ENCODE data around the gene RPLP1.

Gene RPLP1

DNA sequence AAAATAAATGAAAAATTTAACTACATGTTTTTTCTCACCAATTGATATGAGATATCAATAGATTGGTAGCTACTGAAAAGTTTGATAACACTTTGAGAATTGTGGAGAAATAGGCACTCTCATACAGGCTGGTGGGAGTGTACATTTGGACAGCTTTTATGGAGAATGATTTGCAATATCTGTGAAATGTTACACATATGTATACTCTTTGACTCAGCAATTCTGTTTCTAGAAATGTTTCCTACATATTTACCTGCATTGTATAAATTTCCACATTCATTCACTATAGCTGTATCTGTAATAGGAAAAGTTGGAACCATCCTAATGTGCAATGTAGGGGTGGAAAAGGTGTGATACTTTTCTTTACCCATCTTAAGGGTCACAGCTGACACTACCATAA, 40.3 kb upstream of the RPLP1 start:
- no peak for DNase-seq (ENCODE audit: low read depth)
- no peak overlapping the region for H3K4me3 ChIP-seq (ENCODE audit: low read length)
- TF ChIP-seq CTCF (IDR thresholded peaks at IDR 0.05; ENCODE audit: insufficient read depth, low read depth, low read length, missing control alignments), result no peak

DNA sequence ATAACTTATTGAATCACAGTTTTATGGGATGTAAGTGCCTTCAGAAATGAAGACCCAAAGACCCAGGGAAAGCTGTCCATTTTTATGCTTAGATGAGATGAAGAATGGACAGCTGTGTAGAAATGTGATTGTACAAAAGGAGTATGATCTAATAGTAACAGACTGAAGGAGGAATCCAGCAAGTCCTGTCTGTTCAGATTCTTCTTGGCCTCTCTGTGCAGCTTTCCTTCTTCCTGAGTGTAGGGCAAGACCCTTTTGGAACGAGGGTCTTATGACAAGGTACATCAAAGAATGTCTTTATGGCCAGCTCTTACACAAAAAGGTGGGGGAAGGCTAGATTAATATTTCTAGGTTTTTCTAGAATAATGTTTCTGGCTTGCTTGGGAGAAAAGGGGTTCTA, 39.9 kb upstream of the RPLP1 start:
- peak; percentile 41 for DNase-seq (ENCODE audit: low read depth)
- no peak overlapping the region for H3K4me3 ChIP-seq (ENCODE audit: low read length)
- TF ChIP-seq CTCF (IDR thresholded peaks at IDR 0.05; ENCODE audit: insufficient read depth, low read depth, low read length, missing control alignments), result no peak

DNA sequence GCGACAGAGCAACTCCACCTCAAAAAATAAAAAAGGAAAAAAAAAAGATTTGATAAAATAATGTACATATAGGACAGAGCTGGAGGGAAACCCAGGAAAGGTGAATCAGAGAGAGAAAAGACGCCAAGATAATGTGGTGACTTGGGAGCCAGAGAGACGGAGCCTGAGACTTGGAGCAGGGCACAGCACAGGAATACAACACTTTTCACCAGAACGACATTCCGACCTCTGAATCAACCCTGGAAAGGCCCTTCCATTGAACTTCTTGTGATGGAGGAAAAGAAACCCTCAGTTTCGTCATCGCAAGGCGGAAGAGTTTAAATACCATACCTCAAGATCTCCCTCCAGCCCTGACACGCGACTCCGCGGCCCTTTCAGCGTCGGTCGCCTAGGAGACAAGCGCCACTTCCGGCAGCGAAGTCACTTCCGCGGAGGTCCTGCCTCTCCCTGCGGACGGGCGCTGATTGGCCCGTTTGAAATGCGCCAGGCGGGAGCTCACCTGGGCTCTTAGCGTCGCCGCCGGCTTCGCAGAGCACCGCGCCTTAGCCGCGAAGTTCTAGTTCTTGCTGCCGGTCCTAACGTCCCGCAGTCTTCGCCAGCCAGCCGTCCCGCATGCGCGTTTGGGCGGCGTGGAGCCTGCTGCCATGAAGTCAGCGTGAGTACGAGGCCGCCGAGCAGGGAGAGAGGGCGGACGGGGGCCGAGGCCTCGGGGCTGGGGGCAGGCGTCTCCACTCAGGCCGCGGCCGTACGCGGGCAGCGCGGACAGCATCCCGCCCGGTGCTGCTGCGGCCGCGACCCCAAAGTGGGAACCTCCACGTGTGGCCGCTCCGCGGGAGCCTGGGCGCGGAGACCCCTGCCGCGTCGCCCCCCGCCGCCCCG, 38.6 kb upstream of the RPLP1 start, which contains the start of gene KIF23:
KIF23 (plus strand) TSS at position 528 of the 879 bp plus-strand sequence; CDS start at position 645, 117 bp downstream.
- peak; percentile 97 for DNase-seq (ENCODE audit: low read depth)
- TF ChIP-seq CTCF (IDR thresholded peaks at IDR 0.05; ENCODE audit: insufficient read depth, low read depth, low read length, missing control alignments), result no peak
- H3K4me3 ChIP-seq (ENCODE audit: low read length), result peak within 1 kb of the TSS; percentile 68

GRCh38 chr15:69414701-69415167, 37.9 kb upstream of the RPLP1 start:
- DNase-seq (ENCODE audit: low read depth), result peak; percentile 85
- peak overlapping the region; percentile 68 for H3K4me3 ChIP-seq (ENCODE audit: low read length)
- TF ChIP-seq CTCF (IDR thresholded peaks at IDR 0.05; ENCODE audit: insufficient read depth, low read depth, low read length, missing control alignments), result no peak

- DNase-seq (ENCODE audit: low read depth), result no peak
- TF ChIP-seq CTCF (IDR thresholded peaks at IDR 0.05; ENCODE audit: insufficient read depth, low read depth, low read length, missing control alignments), result no peak
- peak overlapping the region; percentile 68 for H3K4me3 ChIP-seq (ENCODE audit: low read length)
Observed at GRCh38 chr15:69415381-69415780, 37.2 kb upstream of the RPLP1 start.

DNA sequence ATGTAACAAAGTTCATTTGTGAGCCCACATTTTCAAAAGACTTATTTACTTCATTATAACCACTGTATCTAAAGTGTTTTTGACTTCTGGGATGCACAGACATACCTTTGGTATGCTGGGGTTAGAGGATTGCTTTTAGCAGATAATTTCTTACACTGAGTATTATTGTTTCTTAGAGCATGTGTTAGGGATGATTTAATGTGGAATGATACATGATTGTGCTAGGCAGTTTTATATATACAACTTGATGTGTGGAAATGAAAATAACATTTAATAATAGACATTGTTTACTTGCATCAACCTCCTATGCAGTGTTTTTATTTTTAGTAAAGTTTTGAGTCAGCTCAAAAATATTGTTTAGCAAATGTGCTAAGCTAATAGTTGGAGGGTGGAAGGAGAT, 35.0 kb upstream of the RPLP1 start:
- no peak for DNase-seq (ENCODE audit: low read depth)
- TF ChIP-seq CTCF (IDR thresholded peaks at IDR 0.05; ENCODE audit: insufficient read depth, low read depth, low read length, missing control alignments), result no peak
- H3K4me3 ChIP-seq (ENCODE audit: low read length), result no peak overlapping the region
